Fibroblast of skin of right biceps (primary cell): ENCODE data around the gene RASGRF2.

ENCODE experiments used
- DNase-seq: peaks from one replicate; pipeline ENCODE4 v3.0.0-alpha.2; 2013

The RASGRF2 gene

DNA sequence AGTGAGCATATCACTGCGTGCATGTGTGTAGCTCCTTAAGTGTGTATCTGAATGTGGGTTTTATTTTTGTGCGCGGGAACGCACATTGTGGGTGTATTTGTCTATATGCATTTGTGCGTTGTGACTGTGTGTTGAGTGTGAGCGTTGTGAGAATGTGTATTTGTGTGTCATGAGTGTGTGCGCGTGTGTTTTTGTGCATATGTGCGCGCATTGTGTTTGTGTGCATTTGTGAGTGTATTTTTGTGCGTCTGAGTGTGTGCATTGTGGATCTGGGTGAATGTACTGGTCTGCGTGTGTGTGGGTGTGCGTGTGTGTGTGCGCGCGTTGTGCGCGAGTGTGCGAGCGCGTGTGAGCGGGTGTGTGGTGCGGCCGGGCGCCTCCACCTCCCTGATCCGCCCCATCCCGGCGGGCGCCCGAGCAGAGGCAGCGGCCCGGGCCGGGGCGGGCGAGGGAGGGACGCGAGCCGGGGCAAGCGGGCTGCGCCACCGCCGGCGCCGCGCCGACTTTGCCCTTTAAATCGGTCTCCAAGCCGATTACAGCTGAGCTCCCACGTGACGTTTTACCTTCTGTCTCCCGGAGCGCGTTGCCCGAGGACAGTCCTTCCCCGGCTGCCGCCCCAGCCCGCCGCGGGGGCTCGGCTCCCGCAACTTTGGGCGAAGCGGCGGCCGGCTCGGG lies at the start of gene RASGRF2:
RASGRF2 (plus strand) TSS at position 596 of the 675 bp plus-strand sequence. CDS start 376 bp downstream, outside the sequence.
- DNase-seq = peak; percentile 9

- no peak for DNase-seq
Measured at GRCh38 chr5:80912479-80912878, 47.7 kb upstream of the RASGRF2 start.

GRCh38 chr5:80915716-80916115 lies 44.4 kb upstream of the RASGRF2 start:
- DNase-seq = peak; percentile 17

DNA sequence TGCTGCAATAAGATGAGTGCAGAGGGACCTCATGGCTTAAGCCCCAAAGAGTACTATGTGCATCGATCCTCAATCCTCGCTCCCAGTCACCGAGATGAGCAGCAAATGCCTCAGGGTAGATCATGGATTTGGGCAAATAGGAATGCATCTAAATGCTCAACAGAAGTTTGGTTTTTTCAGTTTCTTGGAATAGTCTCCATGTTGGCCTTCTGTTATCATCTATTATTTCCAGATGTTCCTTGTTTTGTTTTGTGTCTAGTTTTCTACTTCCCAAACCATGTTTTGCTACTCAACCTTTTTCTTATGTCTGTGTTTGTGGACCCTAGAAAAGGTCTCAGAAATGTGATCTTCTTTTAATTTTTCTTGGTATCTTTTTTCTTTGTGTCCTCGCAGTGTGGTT lies 43.5 kb upstream of the RASGRF2 start:
- no peak for DNase-seq

- no peak for DNase-seq
Measured at GRCh38 chr5:80917631-80918030, 42.5 kb upstream of the RASGRF2 start.

DNA sequence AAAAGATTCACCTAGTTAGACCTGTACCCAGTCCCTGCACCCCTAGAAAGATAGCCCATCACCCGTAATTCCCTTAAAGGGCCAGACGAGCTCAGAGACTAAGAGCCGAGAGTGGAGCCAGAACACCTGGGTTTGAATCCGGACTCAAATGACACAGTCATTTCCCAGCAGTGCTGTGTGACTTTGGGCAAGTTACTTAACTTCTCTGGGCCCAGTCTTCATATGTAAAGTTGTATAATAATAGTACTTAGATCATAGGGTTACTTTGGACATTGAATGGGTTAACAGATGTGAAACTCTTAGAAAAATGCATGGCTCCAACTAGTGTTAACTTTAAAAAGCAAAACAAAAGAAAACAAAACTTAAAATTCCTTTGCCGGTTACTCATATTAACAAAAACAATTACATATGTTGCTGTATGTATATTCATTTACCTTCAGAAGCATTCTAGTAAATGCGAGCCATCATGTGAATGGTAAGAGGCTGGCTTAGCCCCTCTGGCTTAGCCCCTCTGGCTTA lies 40.4 kb upstream of the RASGRF2 start:
- DNase-seq = no peak

DNA sequence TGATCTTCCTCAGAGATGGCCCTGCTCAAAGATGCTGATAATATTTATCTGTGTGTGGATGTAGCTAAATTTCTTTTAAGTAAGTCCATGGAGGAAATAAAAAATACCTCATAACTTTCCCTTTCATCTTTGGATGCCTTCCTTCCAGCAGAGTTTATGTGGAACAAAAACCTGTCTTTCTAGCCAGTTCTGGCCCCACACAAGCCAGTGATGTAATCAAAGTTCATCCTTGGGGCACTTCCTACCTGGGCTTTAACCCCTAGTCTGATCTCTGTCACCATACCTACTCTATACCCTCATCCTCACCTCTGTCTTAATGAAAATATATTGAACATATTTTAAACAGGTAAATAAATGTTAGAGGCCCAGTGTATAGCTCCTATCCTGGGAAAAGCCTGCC lies 39.8 kb upstream of the RASGRF2 start:
- DNase-seq = no peak

DNA sequence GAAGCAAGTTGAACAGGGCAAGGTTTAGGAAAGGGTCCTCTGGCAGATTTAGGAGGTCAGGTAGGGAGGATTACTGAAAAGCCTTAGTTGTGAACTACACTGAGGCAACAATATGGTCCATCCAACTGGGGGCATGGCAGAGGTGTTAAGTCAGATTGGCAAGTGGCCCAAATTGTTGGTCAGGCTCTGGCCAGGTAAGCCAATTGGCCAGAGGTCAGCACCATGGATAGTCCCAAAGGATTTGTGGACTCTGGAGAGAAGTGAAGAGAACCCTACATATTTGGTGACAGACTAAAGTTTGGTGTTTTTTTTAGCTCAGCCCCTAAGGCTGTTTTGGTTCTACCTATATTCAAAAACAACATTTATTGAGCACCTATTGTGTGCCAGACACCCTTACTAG lies 39.1 kb upstream of the RASGRF2 start:
- no peak for DNase-seq

DNA sequence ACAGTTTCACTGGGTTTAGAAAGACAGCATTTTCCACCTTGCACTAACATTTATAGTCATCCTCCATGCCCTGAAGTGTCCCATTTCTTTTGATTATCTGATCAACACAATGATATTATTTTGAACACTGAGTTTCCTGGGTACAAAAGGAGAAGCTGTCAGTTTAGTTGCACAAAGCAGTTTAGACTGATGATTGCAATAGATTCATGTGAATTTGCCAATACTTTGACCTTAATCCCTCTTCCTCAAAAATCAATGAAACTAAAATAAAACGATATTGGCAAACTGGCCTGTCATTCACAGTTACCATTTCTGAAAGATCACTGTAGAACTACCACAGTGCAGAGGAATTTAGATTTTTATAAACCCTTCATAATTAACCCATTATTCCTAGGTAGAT lies 34.2 kb upstream of the RASGRF2 start:
- no peak for DNase-seq

DNA sequence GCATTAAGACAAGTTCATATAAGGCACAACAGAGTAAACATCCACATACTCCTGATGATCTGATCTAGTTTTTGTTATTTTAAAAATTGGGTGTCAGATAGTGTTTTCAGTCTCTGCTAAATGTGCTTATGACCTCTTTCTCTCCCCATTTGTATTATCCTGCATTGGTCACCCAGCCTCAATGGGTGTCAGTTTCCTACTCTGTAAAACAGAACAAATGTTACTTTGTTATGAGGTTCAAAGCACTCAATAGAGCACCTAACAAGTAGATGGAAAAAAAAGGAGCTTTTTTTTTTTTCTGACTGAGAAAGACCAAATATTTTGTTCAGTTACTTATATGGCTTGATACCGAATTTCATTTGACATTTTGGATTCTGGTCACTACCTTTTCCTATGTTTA lies 33.6 kb upstream of the RASGRF2 start:
- no peak for DNase-seq

- DNase-seq = no peak
Measured at GRCh38 chr5:80926979-80927656, 33.0 kb upstream of the RASGRF2 start.

DNA sequence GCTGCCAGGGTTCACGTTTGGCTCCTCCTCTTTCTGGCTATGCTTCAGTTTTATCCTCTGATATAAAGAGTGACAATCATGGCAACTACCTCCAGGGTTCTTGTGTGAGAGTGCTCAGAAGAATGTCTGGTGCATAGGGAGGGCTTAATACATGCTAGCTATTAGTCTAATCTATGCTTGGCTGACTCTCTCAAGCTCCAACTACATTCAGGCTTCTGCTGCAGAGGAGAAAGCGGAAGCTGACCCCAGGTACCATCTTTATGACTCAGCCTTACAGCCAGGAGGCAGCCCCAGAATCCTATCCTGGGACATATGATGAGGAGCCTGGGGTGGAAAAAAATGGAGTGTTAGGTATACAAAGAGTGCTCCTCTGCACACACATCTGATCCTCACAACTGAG lies 32.1 kb upstream of the RASGRF2 start:
- DNase-seq = no peak

- DNase-seq = no peak
Measured at GRCh38 chr5:80930940-80931339, 29.2 kb upstream of the RASGRF2 start.

DNA sequence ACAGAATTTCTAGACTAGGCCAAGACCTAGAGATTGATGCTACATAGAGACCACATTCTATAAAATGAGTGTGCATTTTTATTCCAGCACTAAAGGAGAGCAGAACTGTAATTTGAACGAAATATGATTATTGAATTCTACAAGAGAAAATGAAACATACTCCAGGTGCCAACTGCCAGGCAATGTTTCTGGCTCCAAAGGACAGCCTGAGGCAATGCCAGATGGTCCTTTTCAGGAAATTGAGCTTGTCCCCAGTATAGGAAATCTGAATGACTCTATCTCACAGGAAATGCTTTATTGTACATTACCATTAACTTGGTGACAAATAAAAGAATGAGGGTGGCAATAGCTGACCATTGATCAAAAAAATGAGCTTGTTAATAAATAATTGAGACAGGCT lies 28.8 kb upstream of the RASGRF2 start:
- DNase-seq = no peak

GRCh38 chr5:80933036-80933435 lies 27.1 kb upstream of the RASGRF2 start:
- DNase-seq = no peak

GRCh38 chr5:80934751-80935150 lies 25.4 kb upstream of the RASGRF2 start:
- no peak for DNase-seq

DNA sequence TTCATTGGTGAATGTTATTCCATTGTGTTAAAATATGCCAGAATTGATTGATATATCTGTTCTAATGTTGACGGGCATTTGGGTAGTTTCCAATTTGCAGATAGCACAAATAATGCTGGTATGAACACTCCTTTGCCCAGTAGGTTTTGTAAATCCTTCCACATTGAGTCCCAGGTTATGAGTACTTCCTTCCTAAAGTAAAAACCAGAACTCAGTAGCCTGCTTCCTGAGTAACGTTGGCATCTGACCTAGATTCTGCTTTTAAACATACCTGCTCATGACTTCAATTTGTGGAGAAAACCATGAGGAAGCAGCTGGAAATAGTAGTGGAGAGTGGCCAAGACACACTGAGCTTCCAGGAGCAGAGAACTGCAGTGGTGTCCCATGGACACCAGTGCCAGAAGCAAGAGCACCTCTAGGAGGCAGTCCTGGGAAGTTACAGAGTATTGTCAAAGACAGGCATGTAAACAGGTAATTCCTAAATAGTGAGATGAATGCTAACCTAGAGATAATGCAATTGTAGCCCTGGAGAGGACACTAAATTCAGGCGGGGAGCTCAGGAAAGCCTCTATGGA lies 24.3 kb upstream of the RASGRF2 start:
- DNase-seq = no peak

DNA sequence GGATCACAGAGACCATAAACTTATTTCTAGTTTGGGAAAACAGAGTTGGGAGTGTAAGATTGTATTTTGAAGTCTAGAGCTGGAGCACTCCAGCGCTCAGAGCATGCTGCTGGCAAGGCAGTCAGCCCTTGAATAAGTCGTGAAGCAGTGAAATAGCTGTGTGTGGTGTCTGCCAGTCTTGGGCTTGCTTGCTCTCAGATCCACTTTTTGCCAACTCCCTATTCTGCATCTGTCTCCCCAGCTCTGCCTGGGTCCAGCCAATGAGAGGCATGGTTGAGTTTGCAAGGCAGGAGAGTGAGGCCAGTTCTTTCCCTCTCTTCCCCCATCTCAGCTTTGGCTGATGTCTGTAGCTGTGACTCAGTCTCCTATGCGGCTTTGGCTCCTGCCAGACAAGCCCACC lies 23.3 kb upstream of the RASGRF2 start:
- DNase-seq = no peak

DNA sequence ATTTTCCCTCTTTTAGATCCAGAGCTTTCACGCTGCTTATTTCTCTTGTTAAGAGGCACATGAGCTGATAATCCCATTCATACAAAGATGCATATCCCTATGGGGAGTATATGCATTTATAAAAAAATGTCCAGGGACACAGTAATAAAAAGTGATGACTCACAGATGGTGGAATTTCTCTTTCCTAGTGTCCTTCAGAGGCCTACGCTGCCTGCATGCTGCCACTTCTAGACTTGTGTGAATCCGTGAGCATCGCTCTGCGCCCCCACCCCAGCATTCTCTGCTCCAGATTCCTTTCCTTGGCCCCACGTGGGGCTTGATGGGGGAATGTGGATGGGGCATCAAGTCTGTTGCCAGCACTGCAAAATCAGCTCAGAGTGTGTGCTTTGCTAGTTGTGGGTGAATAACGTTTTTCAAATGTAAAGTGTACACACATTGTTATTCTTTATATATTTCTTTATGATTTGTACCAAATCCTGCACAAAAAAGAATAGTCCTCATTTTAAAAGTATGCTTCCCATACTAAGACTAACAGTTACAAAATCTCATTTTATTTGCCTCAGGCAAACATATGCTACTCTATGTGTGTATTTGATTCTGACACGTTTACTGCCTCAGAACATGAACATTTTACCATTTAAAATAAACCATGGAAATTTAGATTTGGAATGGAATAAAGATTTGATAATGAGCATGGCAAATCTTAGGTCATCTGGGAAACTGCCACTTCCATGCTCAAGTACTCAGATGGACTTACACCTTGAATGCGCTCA lies 22.4 kb upstream of the RASGRF2 start:
- DNase-seq = peak; percentile 28

DNA sequence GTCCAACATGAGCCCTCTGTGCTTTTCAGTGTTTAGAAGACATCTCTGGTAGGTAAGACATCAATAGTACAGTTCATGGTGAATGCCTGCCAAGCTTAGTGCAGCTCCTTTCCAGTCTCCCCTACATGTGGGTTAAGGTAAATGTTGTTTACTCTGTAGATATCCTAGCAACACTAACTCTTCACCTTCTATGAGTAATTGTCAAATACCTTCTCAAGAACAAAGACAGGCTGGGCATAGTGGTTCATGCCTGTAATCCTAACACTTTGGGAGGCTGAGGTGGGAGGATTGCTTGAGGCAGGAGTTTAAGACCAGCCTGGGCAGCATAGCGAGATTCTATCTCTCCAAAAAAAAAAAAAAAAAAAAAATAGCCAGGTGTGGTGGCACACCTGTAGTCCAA lies 18.7 kb upstream of the RASGRF2 start:
- no peak for DNase-seq

DNA sequence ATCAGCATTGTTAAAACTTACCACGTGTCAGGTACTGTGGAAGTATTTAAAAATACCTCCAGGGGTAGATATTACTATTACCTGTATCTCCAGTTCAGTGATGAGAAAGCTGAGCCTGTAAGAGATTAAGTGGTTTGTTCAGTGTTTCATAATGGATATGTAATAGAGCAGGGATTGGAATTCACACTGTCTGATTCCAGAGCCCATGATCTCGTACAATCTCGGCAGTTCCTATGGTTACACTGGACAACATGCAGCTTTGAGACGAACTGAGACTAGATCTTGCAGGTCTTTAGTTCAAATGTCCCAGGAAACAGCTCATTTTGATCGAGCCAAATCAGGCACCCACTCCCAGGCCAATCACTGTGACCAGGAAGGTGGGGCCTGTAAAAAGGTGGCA lies 8.8 kb upstream of the RASGRF2 start:
- DNase-seq = no peak

DNA sequence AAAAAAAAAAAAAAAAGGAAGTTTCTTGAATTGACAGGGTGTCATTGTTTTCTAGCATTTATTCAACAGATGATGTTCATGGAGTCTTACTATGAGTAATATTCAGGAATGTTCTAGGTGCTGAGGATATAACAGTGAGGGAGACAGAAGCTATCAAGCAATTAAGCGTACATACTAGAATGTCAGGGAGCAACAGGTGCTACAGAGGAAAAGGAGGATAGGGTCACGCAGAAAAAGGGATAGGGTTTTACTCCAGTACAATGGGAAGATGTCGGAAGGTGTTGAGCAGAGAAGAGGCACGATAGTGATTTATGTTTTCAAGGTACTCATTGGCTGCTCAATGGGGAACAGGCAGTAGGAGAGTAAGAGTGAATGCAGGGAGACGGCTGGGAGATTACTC lies 6.6 kb upstream of the RASGRF2 start:
- DNase-seq = no peak

- no peak for DNase-seq
Measured at GRCh38 chr5:80955082-80955590, 5.0 kb upstream of the RASGRF2 start.
